Thymus (tissue), 11 donors: ENCODE results near the gene NUP62CL. TPM values are rescaled to one million over a fixed set of nuclear protein-coding genes. Genes with fewer than 3 reads are reported as not detected.

Experiments
- DNase-seq, 9 donors: peaks; one replicate each; pipeline ENCODE4 v3.0.0-alpha.2; 2013; ENCODE audit warnings: low spot score in 9 of 9, low read depth in 6 of 9, missing footprints in 1 of 9
- H3K27ac ChIP-seq, 2 donors: one replicate each; pipeline ENCODE4 v1.5.1; 2013; ENCODE audit warnings: control low read depth in 1 of 2, low read depth in 1 of 2, low read length in 1 of 2, mild to moderate bottlenecking in 1 of 2, moderate library complexity in 1 of 2
- H3K27me3 ChIP-seq, 2 donors: one replicate each; pipeline ENCODE4 v1.5.1; 2013; ENCODE audit warnings: low read length in 1 of 2; ENCODE audit not compliant: control insufficient read depth in 2 of 2, insufficient read depth in 1 of 2
- H3K36me3 ChIP-seq, 2 donors: one replicate each; pipeline ENCODE4 v1.5.1; 2013; ENCODE audit warnings: low read length in 1 of 2, mild to moderate bottlenecking in 1 of 2, moderate library complexity in 1 of 2; ENCODE audit not compliant: control insufficient read depth in 2 of 2, insufficient read depth in 2 of 2
- H3K4me1 ChIP-seq, 2 donors: one replicate each; pipeline ENCODE4 v1.5.1; 2013; ENCODE audit warnings: low read length in 2 of 2; ENCODE audit not compliant: control insufficient read depth in 2 of 2, insufficient read depth in 2 of 2
- H3K4me3 ChIP-seq, 2 donors: one replicate each; pipeline ENCODE4 v1.5.1; 2013; ENCODE audit warnings: low read length in 2 of 2, control low read depth in 1 of 2, mild to moderate bottlenecking in 1 of 2
- H3K9me3 ChIP-seq, 2 donors: one replicate each; pipeline ENCODE4 v1.5.1; 2013; ENCODE audit warnings: low read length in 1 of 2, mild to moderate bottlenecking in 1 of 2; ENCODE audit not compliant: control insufficient read depth in 2 of 2, insufficient read depth in 1 of 2
- WGBS: extraction: QIAGEN DNeasy Blood & Tissue Kit; methylation state at CpG from one replicate; pipeline ENCODE4 v1.1.7; 2013; 5-methylcytosine and 5-hydroxymethylcytosine counted together
- polyA plus RNA-seq: library from polyadenylated mRNA; stranded (reverse); fragments of 200-250 nt; gene quantifications from one replicate; pipeline ENCODE4 v1.2.3, GENCODE V29; 2013
- total RNA-seq: library from RNA; stranded (reverse); fragments of 120-200 nt; gene quantifications from one replicate; pipeline ENCODE4 v1.2.4, GENCODE V29; 2013
- donor health status: healthy.

The NUP62CL gene
- total and polyA plus RNA-seq, 2 donors: 3.0 to 6.1 TPM

- 96% methylated on average over 6 of the region's 6 CpGs for WGBS
- DNase-seq: peak in 4 of 9 donors; percentile 1 to 50 (median 17)
- H3K4me3 ChIP-seq: peak overlapping the region in 1 of 2 donors; percentile 35
- no peaks in the 10 kb centered on the region for H3K27me3 ChIP-seq
- H3K36me3 ChIP-seq: no peaks in the 10 kb centered on the region
- H3K27ac ChIP-seq: peak overlapping the region; percentile 8 to 56
- H3K4me1 ChIP-seq: peaks cover 0 to 3% of the 10 kb centered on the region in 2 donors
- no peaks in the 10 kb centered on the region for H3K9me3 ChIP-seq
Observed at GRCh38 chrX:107154787-107155620, 51.2 kb downstream of the NUP62CL start.

GRCh38 chrX:107153005-107153404 is 53.2 kb downstream of the NUP62CL start:
- Histone ChIP-seq H3K9me3 (no peaks in the 10 kb centered on the region), H3K27ac (no peak overlapping the region), H3K4me3 (no peak overlapping the region), H3K27me3 (no peaks in the 10 kb centered on the region), H3K36me3 (no peaks in the 10 kb centered on the region), H3K4me1 (peaks cover 0 to 3% of the 10 kb centered on the region in 2 donors)
- no peak for DNase-seq
- WGBS: 94% methylated on average over 5 of the region's 5 CpGs

GRCh38 chrX:107146670-107147069 is 59.6 kb downstream of the NUP62CL start:
- H3K36me3 ChIP-seq: no peaks in the 10 kb centered on the region
- H3K27me3 ChIP-seq: no peaks in the 10 kb centered on the region
- no peak for DNase-seq
- H3K4me3 ChIP-seq: no peak overlapping the region
- no peaks in the 10 kb centered on the region for H3K9me3 ChIP-seq
- no peaks in the 10 kb centered on the region for H3K4me1 ChIP-seq
- H3K27ac ChIP-seq: no peak overlapping the region

GRCh38 chrX:107135965-107136307 is 70.3 kb downstream of the NUP62CL start:
- Histone ChIP-seq H3K27me3 (no peaks in the 10 kb centered on the region), H3K27ac (no peak overlapping the region), H3K4me3 (no peak overlapping the region), H3K9me3 (no peaks in the 10 kb centered on the region), H3K4me1 (no peaks in the 10 kb centered on the region), H3K36me3 (no peaks in the 10 kb centered on the region)
- DNase-seq: no peak
- 94% methylated on average over 1 of the region's 1 CpG for WGBS

GRCh38 chrX:107135049-107135964 is 70.9 kb downstream of the NUP62CL start:
- Histone ChIP-seq H3K36me3 (no peaks in the 10 kb centered on the region), H3K27ac (no peak overlapping the region), H3K4me1 (no peaks in the 10 kb centered on the region), H3K9me3 (no peaks in the 10 kb centered on the region), H3K27me3 (no peaks in the 10 kb centered on the region), H3K4me3 (no peak overlapping the region)
- peak in 1 of 9 donors; percentile 6 for DNase-seq
- WGBS: 94% methylated on average over 5 of the region's 5 CpGs

GRCh38 chrX:107123750-107124149 is 82.5 kb downstream of the NUP62CL start:
- Histone ChIP-seq H3K36me3 (no peaks in the 10 kb centered on the region), H3K9me3 (no peaks in the 10 kb centered on the region), H3K27ac (no peak overlapping the region), H3K4me3 (no peak overlapping the region), H3K27me3 (no peaks in the 10 kb centered on the region), H3K4me1 (peaks cover 0 to 2% of the 10 kb centered on the region in 2 donors)
- DNase-seq: no peak

- peaks cover 0 to 2% of the 10 kb centered on the region in 2 donors for H3K4me1 ChIP-seq
- no peaks in the 10 kb centered on the region for H3K9me3 ChIP-seq
- peaks cover 0 to 3% of the 10 kb centered on the region in 2 donors for H3K27me3 ChIP-seq
- 98% methylated on average over 1 of the region's 1 CpG for WGBS
- no peak overlapping the region for H3K27ac ChIP-seq
- DNase-seq: no peak
- H3K4me3 ChIP-seq: peak overlapping the region in 1 of 2 donors; percentile 59
- H3K36me3 ChIP-seq: peaks cover 4 to 20% of the 10 kb centered on the region in 2 donors
Observed at GRCh38 chrX:107119283-107119682, 87.0 kb downstream of the NUP62CL start.

- WGBS: 1% methylated on average over 37 of the region's 37 CpGs
- no peaks in the 10 kb centered on the region for H3K9me3 ChIP-seq
- peaks cover 4 to 25% of the 10 kb centered on the region in 2 donors for H3K36me3 ChIP-seq
- H3K4me1 ChIP-seq: peaks cover 0 to 2% of the 10 kb centered on the region in 2 donors
- H3K4me3 ChIP-seq: peak within 1 kb of the TSS; percentile 59 to 68
- peak; percentile 55 to 92 (median 77) for DNase-seq
- peaks cover 0 to 3% of the 10 kb centered on the region in 2 donors for H3K27me3 ChIP-seq
- H3K27ac ChIP-seq: peak within 1 kb of the TSS; percentile 65
Observed at GRCh38 chrX:107118322-107119147, 87.7 kb downstream of the NUP62CL start, which contains the start of gene RBM41. Gene RBM41 (minus strand): TSS chrX:107118822. CDS start chrX:107118773, 49 bp downstream.
